Kidney epithelial cell (primary cell): Measurements from ENCODE around the gene SH3GLB2. TPM values are rescaled to one million over a fixed set of nuclear protein-coding genes. Genes with fewer than 3 reads are reported as not detected.

ENCODE experiments used
- DNase-seq: peaks from one replicate; pipeline ENCODE4 v3.0.0-alpha.2; 2010; ENCODE audit warnings: low read depth
- H3K27me3 ChIP-seq: 2 replicates; pipeline ENCODE4 v1.6.0; 2011; ENCODE audit warnings: low read length; ENCODE audit not compliant: control insufficient read depth, insufficient read depth
- H3K36me3 ChIP-seq: 2 replicates; pipeline ENCODE4 v1.5.1; 2011; ENCODE audit warnings: low read length; ENCODE audit not compliant: control insufficient read depth, insufficient read depth
- H3K4me3 ChIP-seq: 2 replicates; pipeline ENCODE4 v1.5.1; 2011; ENCODE audit warnings: low read depth, mild to moderate bottlenecking, control low read depth, low read length
- total RNA-seq: library from RNA; depleted of rRNA; stranded (reverse); fragments of >200 nt; gene quantifications from 2 replicates; pipeline ENCODE4 v1.2.3, GENCODE V29; 2015
- TF ChIP-seq, protein P1 (sequence below): IDR thresholded peaks from 2 replicates; pipeline ENCODE4 v1.5.1; 2011; ENCODE audit warnings: mild to moderate bottlenecking, moderate library complexity, low read length, control low read depth, inconsistent platforms; ENCODE audit not compliant: insufficient read depth, poor library complexity, severe bottlenecking

The SH3GLB2 gene
- total RNA-seq, 1 donor from 2014 or later: 101 TPM

DNA sequence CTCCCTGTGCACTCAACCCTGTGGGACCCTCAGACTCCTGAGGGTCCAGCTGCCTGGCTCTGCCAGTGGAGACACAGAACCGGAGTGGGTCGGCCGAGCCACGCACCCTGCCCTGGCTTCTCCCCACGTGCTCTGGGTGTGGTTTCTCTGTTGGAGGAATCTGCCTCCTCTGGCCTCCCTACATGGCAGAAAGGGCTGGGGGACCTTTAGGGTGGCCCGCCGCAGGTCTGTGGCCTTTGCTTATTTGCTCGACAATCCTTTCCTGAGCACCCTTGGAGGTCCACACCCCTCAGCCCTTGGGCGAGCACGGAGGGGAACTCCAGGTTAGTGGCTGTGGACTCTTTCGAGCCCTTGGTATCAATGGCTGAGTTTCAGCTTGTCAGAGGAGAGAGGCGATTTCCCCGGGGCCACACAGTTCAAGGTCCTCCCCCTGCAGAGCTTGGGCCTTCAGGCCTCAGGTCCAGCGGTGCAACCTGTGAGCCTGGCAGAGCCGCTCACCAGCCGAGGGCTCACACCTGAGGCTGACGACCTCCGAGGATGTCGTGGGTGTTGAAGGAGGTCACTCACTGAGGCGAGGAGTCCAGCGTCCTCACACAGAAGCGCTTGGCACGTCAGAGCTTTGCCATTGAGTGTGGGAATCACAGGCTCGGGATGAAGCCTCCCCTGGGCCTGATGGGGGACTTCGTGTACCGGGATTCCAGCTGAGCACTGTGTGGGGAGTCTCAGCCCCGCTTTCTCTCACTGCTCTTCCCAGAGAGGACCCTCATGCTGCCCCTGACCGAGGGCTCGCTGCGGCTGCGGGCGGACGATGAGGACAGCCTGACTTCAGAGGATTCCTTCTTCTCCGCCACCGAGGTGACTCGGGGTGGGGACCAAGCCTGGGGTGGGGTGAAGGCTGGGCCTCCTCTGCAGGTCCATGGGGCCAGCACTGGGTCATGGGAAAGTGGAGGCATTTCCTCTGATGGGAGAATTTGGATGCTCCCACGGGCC is 32.0 kb upstream of the SH3GLB2 start:
- TF ChIP-seq, protein P1, sequence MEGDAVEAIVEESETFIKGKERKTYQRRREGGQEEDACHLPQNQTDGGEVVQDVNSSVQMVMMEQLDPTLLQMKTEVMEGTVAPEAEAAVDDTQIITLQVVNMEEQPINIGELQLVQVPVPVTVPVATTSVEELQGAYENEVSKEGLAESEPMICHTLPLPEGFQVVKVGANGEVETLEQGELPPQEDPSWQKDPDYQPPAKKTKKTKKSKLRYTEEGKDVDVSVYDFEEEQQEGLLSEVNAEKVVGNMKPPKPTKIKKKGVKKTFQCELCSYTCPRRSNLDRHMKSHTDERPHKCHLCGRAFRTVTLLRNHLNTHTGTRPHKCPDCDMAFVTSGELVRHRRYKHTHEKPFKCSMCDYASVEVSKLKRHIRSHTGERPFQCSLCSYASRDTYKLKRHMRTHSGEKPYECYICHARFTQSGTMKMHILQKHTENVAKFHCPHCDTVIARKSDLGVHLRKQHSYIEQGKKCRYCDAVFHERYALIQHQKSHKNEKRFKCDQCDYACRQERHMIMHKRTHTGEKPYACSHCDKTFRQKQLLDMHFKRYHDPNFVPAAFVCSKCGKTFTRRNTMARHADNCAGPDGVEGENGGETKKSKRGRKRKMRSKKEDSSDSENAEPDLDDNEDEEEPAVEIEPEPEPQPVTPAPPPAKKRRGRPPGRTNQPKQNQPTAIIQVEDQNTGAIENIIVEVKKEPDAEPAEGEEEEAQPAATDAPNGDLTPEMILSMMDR: no peak
- no peak overlapping the region for H3K4me3 ChIP-seq
- H3K36me3 ChIP-seq: no peaks in the 10 kb centered on the region

DNA sequence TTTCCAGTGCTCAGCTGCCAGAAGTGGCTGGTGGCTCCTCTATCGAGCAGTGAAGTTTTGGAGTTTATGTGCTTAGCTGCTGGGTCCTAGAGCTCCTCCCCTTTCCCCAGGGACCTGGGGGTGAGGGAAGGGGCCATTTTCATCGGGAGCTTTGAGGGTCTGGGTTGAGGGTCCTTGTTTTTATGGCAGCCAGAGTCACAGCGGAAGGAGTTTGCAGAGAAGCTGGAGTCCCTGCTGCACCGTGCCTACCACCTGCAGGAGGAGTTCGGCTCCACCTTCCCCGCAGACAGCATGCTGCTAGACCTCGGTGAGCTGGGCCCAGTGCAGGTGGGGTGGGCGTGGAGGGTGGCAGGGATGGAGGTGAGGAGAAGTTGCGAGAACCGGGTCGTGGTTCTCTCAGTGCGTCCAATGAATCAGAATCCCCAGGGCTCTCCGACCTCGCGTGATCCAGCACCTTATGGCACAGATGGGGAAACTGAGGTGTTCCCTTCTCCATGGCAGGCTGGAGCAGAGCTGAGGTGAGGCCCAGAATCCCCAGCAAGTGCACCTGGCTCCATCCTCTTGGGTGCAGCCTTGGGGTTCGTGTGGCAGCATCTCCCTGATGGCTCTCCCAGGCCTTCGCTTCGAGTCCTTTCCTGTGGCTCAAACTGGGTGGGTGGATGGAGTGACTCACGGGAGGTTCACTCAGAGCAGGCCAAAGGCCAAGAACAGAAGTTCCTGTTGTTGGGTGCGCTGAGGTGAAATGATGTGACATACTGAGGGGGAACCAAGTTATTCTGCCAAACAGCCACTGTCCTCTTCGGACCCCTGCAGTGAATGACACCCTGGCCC is 31.0 kb upstream of the SH3GLB2 start:
- no peak overlapping the region for H3K4me3 ChIP-seq
- no peak for DNase-seq
- no peaks in the 10 kb centered on the region for H3K36me3 ChIP-seq
- TF ChIP-seq, protein P1: no peak
- no peaks in the 10 kb centered on the region for H3K27me3 ChIP-seq

More for the DNA sequence above, 32.0 kb upstream of the SH3GLB2 start:
- no peak for DNase-seq
- H3K27me3 ChIP-seq: no peaks in the 10 kb centered on the region

- Histone ChIP-seq H3K36me3 (peaks cover 1% of the 10 kb centered on the region), H3K27me3 (no peaks in the 10 kb centered on the region), H3K4me3 (no peak overlapping the region)
- TF ChIP-seq, protein P1: no peak
- no peak for DNase-seq
These were observed 26.2 kb upstream of the SH3GLB2 start for GRCh38 chr9:129054163-129054851.

DNA sequence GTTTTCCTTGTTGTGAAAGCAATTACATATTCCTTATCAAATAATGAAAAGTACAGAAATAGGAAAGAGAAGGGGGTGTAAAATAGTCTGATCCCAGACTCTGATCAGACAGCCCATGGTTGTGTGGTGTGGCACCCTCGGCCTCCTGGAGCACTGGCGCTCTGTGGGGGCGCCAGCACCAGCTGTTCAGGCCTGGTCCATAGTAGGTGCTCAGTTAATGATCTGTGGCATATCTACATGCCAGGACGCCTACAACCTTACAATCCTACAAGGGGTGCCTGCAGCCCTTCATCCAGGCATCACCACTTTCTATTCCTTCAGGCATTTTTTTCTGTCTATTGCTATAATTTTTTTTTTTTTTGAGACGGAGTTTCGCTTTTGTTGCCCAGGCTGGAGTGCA is 24.9 kb upstream of the SH3GLB2 start:
- TF ChIP-seq, protein P1: no peak
- no peak overlapping the region for H3K4me3 ChIP-seq
- DNase-seq: no peak

DNA sequence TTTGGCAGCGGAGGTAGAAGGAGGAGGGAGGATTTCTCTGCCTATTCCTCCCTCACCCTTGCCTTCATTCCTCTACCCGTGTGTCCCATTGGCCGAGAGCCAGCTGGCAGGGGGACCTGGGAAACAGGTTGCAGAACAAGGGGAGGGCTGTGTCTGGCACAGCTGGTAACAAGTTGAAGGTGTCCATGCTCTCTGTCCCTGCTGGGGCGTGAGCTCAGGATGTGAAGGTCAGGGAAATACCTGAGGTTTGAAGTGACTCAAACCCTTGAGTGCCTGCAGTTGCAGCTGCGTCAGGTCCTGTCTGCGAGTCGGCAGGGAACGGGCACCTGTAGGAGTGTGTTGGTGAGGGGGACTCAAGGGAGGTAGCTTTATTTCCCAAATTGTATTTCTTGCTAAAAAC is 24.5 kb upstream of the SH3GLB2 start:
- H3K27me3 ChIP-seq: no peaks in the 10 kb centered on the region
- peak; percentile 28 for DNase-seq
- H3K36me3 ChIP-seq: peaks cover 1% of the 10 kb centered on the region

More for the DNA sequence above, 24.9 kb upstream of the SH3GLB2 start:
- H3K27me3 ChIP-seq: no peaks in the 10 kb centered on the region
- peaks cover 1% of the 10 kb centered on the region for H3K36me3 ChIP-seq

More for the DNA sequence above, 24.5 kb upstream of the SH3GLB2 start:
- TF ChIP-seq, protein P1: no peak
- H3K4me3 ChIP-seq: no peak overlapping the region
